GM12878 (cell line): ENCODE measurements around the gene HMGXB4. TPM values are rescaled to one million over a fixed set of nuclear protein-coding genes. Genes with fewer than 3 reads are reported as not detected.

ENCODE experiments used
- ATAC-seq: fragments of 200-7000 bp; cut with Tn5 transposase; 3 replicates; pipeline ENCODE4 v1.9.1; 2020; ENCODE audit warnings: mild to moderate bottlenecking, moderate library complexity
- BruUV-seq: library from RNA; stranded (reverse); fragments of 400-500 nt; replicated peaks from 2 replicates; lab custom pipeline; 2021; lab: Mats Ljungman, UMichigan
- CTCF ChIA-PET: fragments of 300-600 bp; sonication (Branson Sonifier 250); formaldehyde crosslinking; extraction: SDS; loops from one replicate; lab custom pipeline; 2021; ENCODE audit warnings: inconsistent platforms; lab: Yijun Ruan, JAX
- POLR2A ChIA-PET: fragments of 350-600 bp; formaldehyde crosslinking; extraction: SDS; loops from one replicate; lab custom pipeline; 2021; ENCODE audit warnings: inconsistent platforms; lab: Charles Lee
- RAD21 ChIA-PET: fragments of 300-600 bp; sonication (Branson Sonifier 250); formaldehyde crosslinking; loops from one replicate; lab custom pipeline; 2023; ENCODE audit warnings: antibody characterized with exemption; ENCODE audit not compliant: unreplicated experiment; lab: Charles Lee
- SMC1A ChIA-PET: fragments of 300-600 bp; sonication (Branson Sonifier 250); formaldehyde crosslinking; loops from one replicate; lab custom pipeline; 2023; ENCODE audit not compliant: unreplicated experiment, uncharacterized antibody; lab: Charles Lee
- DNase-seq: peaks from one replicate; pipeline ENCODE4 v3.0.0-alpha.2; 2011; ENCODE audit warnings: low read depth, low spot score
- FAIRE-seq: peaks from 3 replicates; lab custom pipeline; 2011; peaks lifted over from hg19 to GRCh38; lab: Jason Lieb, UNC
- H2AFZ ChIP-seq: 2 replicates; pipeline ENCODE4 v1.6.0; 2011; ENCODE audit warnings: low read depth, low read length, control low read depth; ENCODE audit not compliant: control insufficient read depth
- H3K27ac ChIP-seq: 2 replicates; pipeline ENCODE4 v1.5.1; 2011; ENCODE audit warnings: control low read depth; ENCODE audit not compliant: control insufficient read depth, insufficient read depth
- H3K27me3 ChIP-seq, 2 experiments: replicated peaks in 1 of 2; 2 replicates each; pipeline versions ENCODE4 v1.6.0 to v1.6.1; 2011; ENCODE audit warnings: low read length in 1 of 2; ENCODE audit not compliant: control insufficient read depth in 2 of 2, insufficient read depth in 2 of 2
- H3K36me3 ChIP-seq, 2 experiments: 2 replicates each; pipeline ENCODE4 v1.5.1; 2011; ENCODE audit warnings: low read length in 1 of 2; ENCODE audit not compliant: control insufficient read depth in 2 of 2, insufficient read depth in 2 of 2
- H3K4me1 ChIP-seq: 2 replicates; pipeline ENCODE4 v1.6.1; 2011; ENCODE audit warnings: mild to moderate bottlenecking, low read length, moderate library complexity, mixed read lengths; ENCODE audit not compliant: control insufficient read depth, insufficient read depth
- H3K4me2 ChIP-seq: 2 replicates; pipeline ENCODE4 v1.6.0; 2011; ENCODE audit warnings: control low read depth; ENCODE audit not compliant: control insufficient read depth, insufficient read depth
- H3K4me3 ChIP-seq: fragments of 200-600 bp; sonication (generic); 2 replicates; pipeline ENCODE4 v1.5.1; 2016
- H3K79me2 ChIP-seq: 2 replicates; pipeline ENCODE4 v1.6.0; 2011; ENCODE audit warnings: low read length; ENCODE audit not compliant: control insufficient read depth, insufficient read depth
- H3K9ac ChIP-seq: 2 replicates; pipeline ENCODE4 v1.8.0; 2011; ENCODE audit warnings: low read length, control low read depth, mixed read lengths; ENCODE audit not compliant: control insufficient read depth, insufficient read depth
- H3K9me3 ChIP-seq: replicated peaks from 3 replicates; pipeline ENCODE4 v1.5.1; 2011; ENCODE audit warnings: mild to moderate bottlenecking, low read length; ENCODE audit not compliant: control insufficient read depth, insufficient read depth
- H4K20me1 ChIP-seq: 2 replicates; pipeline ENCODE4 v1.6.0; 2011; ENCODE audit not compliant: control insufficient read depth, insufficient read depth
- BHLHE40 ChIP-seq, 2 experiments: fragments of 450-650 bp in 1 of 2; IDR thresholded peaks; 2 replicates each; pipeline ENCODE4 v1.6.1; 2011 to 2017; ENCODE audit warnings: low read depth in 2 of 2, borderline replicate concordance in 1 of 2, improper control_type of control experiment in 1 of 2, low read length in 1 of 2, mild to moderate bottlenecking in 1 of 2
- CHD4 ChIP-seq: fragments of 200-600 bp; sonication (generic); IDR thresholded peaks from 2 replicates; pipeline ENCODE4 v1.6.1; 2016; ENCODE audit warnings: mild to moderate bottlenecking
- EGR1 ChIP-seq, 2 experiments: IDR thresholded peaks; 1 replicate in 1 of 2; 2 replicates in 1 of 2; pipeline ENCODE4 v1.6.1; 2011 to 2012; ENCODE audit warnings: low read depth in 2 of 2, low read length in 2 of 2, borderline replicate concordance in 1 of 2, mild to moderate bottlenecking in 1 of 2, moderate library complexity in 1 of 2
- JUNB ChIP-seq: IDR thresholded peaks from 2 replicates; pipeline ENCODE4 v1.6.1; 2016; ENCODE audit warnings: antibody characterized with exemption, mild to moderate bottlenecking
- KAT2A ChIP-seq: conservative IDR thresholded peaks from 2 replicates; pipeline ENCODE4 v1.6.1; 2011; ENCODE audit warnings: low read depth, low read length; ENCODE audit not compliant: control insufficient read depth
- KLF5 ChIP-seq: fragments of 450-650 bp; IDR thresholded peaks from 2 replicates; pipeline ENCODE4 v1.6.1; 2014; ENCODE audit warnings: mild to moderate bottlenecking; ENCODE audit not compliant: partially characterized antibody
- MXI1 ChIP-seq: fragments of 150-350 bp; IDR thresholded peaks from 2 replicates; pipeline ENCODE4 v1.6.1; 2011; ENCODE audit warnings: low read depth, mild to moderate bottlenecking, inconsistent platforms, low read length, improper control_type of control experiment
- NFIC ChIP-seq: IDR thresholded peaks from 2 replicates; pipeline ENCODE4 v1.6.1; 2012; ENCODE audit warnings: low read depth, mild to moderate bottlenecking, inconsistent platforms, low read length, moderate library complexity
- NFXL1 ChIP-seq: fragments of 450-650 bp; IDR thresholded peaks from 2 replicates; pipeline ENCODE4 v1.6.1; 2017; ENCODE audit warnings: antibody characterized with exemption, mild to moderate bottlenecking, borderline replicate concordance
- RB1 ChIP-seq: fragments of 450-650 bp; formaldehyde crosslinking; IDR thresholded peaks from 2 replicates; pipeline ENCODE4 v1.6.1; 2017; ENCODE audit warnings: mild to moderate bottlenecking, borderline replicate concordance
- SMC3 ChIP-seq: IDR thresholded peaks from 2 replicates; pipeline ENCODE4 v1.6.1; 2011; ENCODE audit warnings: low read length, improper control_type of control experiment, borderline replicate concordance
- SRF ChIP-seq, 2 experiments: IDR thresholded peaks; 2 replicates each; pipeline ENCODE4 v1.6.1; 2011; ENCODE audit warnings: low read depth in 2 of 2, low read length in 2 of 2, mild to moderate bottlenecking in 1 of 2, moderate library complexity in 1 of 2
- STAT1 ChIP-seq: fragments of 450-650 bp; conservative IDR thresholded peaks from 2 replicates; pipeline ENCODE4 v1.6.1; 2014; ENCODE audit warnings: antibody characterized with exemption, mild to moderate bottlenecking
- STAT3 ChIP-seq: IDR thresholded peaks from 2 replicates; pipeline ENCODE4 v1.6.1; 2011; ENCODE audit warnings: low read depth, low read length, improper control_type of control experiment
- SUZ12 ChIP-seq: fragments of 200-600 bp; sonication (generic); IDR thresholded peaks from one replicate; pipeline ENCODE4 v1.6.1; 2018; ENCODE audit warnings: antibody characterized with exemption, mild to moderate bottlenecking; ENCODE audit not compliant: unreplicated experiment
- TCF7 ChIP-seq: IDR thresholded peaks from 2 replicates; pipeline ENCODE4 v1.6.1; 2014; ENCODE audit warnings: antibody characterized with exemption, borderline replicate concordance
- YBX1 ChIP-seq: fragments of 450-650 bp; IDR thresholded peaks from 2 replicates; pipeline ENCODE4 v1.6.1; 2016; ENCODE audit warnings: antibody characterized with exemption
- ZBED1 ChIP-seq: IDR thresholded peaks from 2 replicates; pipeline ENCODE4 v1.6.1; 2016; ENCODE audit warnings: borderline replicate concordance
- WGBS: methylation state at CpG from one replicate; pipeline ENCODE4 v1.1.6; 2016; ENCODE audit warnings: low lambda C conversion rate; ENCODE audit not compliant: insufficient replicate concordance, insufficient coverage; ENCODE audit errors: missing lambda C conversion rate; 5-methylcytosine and 5-hydroxymethylcytosine counted together
- in situ Hi-C: fragments of 300-500 bp; cut with MboI; formaldehyde crosslinking; loops from 9 replicates; pipeline ENCODE4 v1.14.3; 2018; ENCODE audit warnings: mixed read lengths
- intact Hi-C: fragments of 100-400 bp; cut with micrococcal nuclease; formaldehyde crosslinking; loops from one replicate; pipeline ENCODE4 v1.14.2; 2022; ENCODE audit not compliant: unreplicated experiment
- polyA plus RNA-seq, 11 experiments: library from polyadenylated mRNA; depleted of rRNA in 4 of 11; unstranded in 6 of 11; stranded (reverse) in 5 of 11; fragments of >200 nt; fragmentation: Nextera tagmentation in 4 of 11; fragmentation: Illumina TruSeq in 1 of 11; extraction: Ambion mirVana in 4 of 11; extraction: Trizol in 1 of 11; gene quantifications; 1 replicate in 1 of 11; 2 replicates in 10 of 11; pipeline versions ENCODE4 v1.2.1 to v1.2.3, GENCODE V29; 2011 to 2016; ENCODE audit warnings: inconsistent platforms in 2 of 11, missing spikeins in 2 of 11, low read depth in 1 of 11
- total RNA-seq, 4 experiments: library from RNA; depleted of rRNA in 3 of 4; stranded (reverse); fragments of >200 nt in 3 of 4; fragmentation: Illumina TruSeq in 1 of 4; extraction: Trizol in 1 of 4; gene quantifications; 2 replicates each; pipeline versions ENCODE4 v1.2.1 to v1.2.3, GENCODE V29; 2013 to 2021
- TF ChIP-seq, protein P1 (sequence below): IDR thresholded peaks from 2 replicates; pipeline ENCODE4 v1.6.1; 2011; ENCODE audit warnings: low read depth, mild to moderate bottlenecking, low read length, moderate library complexity, borderline replicate concordance; ENCODE audit errors: extremely low read depth
- TF ChIP-seq, protein P2 (sequence below), 3 experiments: IDR thresholded peaks in 2 of 3; conservative IDR thresholded peaks in 1 of 3; 2 replicates each; pipeline ENCODE4 v1.5.1; 2011; ENCODE audit warnings: low read depth in 3 of 3, low read length in 3 of 3, mild to moderate bottlenecking in 3 of 3, control low read depth in 2 of 3, moderate library complexity in 2 of 3, inconsistent platforms in 1 of 3, mixed read lengths in 1 of 3; ENCODE audit not compliant: control insufficient read depth in 2 of 3, insufficient read depth in 1 of 3; ENCODE audit errors: extremely low read depth in 1 of 3
- TF ChIP-seq, protein P3 (sequence below): fragments of 450-650 bp; IDR thresholded peaks from 2 replicates; pipeline ENCODE4 v1.6.1; 2014; ENCODE audit warnings: mild to moderate bottlenecking

Gene HMGXB4
- total and polyA plus RNA-seq, 10 of the 15 experiments (the other 5 are each of a cell fraction or from before 2014, with no cell fraction given) = 15.5 to 44.5 (median 24.9) TPM

DNA sequence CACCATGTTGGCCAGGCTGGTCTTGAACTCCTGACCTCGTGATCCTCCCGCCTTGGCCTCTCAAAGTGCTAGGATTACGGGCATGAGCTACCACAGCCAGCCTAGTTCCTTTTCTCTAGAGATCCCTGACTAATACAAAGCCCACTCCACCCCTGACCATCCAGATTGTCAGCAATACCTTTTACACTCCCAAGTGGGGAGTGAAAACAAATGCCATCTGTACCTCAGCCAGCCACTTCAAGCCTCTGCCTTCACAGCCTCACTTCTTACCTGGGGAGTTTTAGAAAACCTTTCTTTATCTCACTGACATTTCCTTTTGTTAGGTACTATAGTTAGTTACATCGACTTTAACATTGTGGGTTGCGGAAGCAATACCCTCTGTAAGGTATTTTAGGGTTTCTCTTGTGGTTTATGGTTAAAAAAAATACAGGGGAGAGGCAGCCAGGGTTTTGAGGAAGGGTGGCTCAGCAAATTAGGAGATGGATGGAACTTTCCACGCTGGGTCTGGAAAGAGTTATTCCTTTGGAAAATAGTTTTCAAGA lies 51.3 kb downstream of the HMGXB4 start:
- no TSS peak for BruUV-seq
- H3K36me3 ChIP-seq = no peaks in the 10 kb centered on the region
- no peaks in the 10 kb centered on the region for H4K20me1 ChIP-seq
- peak overlapping the region; percentile 81 for H3K27ac ChIP-seq
- peak overlapping the region; percentile 59 for H3K4me2 ChIP-seq
- H3K9me3 ChIP-seq = no peaks in the 10 kb centered on the region
- in situ Hi-C loops = no loop called here
- intact Hi-C loops = loop anchor here (5.0 kb wide), 3 partner anchors 51 to 181 kb away; partner anchors contain the start of genes HMGXB4 and MCM5
- ATAC-seq = peak; percentile 51
- 0% methylated on average over 6 of the region's 6 CpGs for WGBS
- ChIA-PET CTCF (no interaction called here), RAD21 (interaction anchor here (0.8 to 4.8 kb wide), 6 partner anchors 9 to 101 kb away, joined by 3 to 16 read pairs (median 6); partner anchors contain the start of gene TOM1), POLR2A (interaction anchor here (1.0 to 3.0 kb wide), 2 partner anchors 9 to 102 kb away, joined by 4 to 23 read pairs; partner anchors contain the start of gene TOM1), SMC1A (interaction anchor here (1.5 to 4.1 kb wide), 3 partner anchors 9 to 102 kb away, joined by 5 to 23 read pairs (median 7); partner anchors contain the start of gene TOM1)
- H3K9ac ChIP-seq = 0 out of 2 replicates have a peak overlapping the region, but pooled peaks have one; percentile 5
- DNase-seq = peak; percentile 88
- no peak overlapping the region for H2AFZ ChIP-seq
- peak overlapping the region; percentile 28; the same call in 1 of the 2 replicates for H3K4me3 ChIP-seq
- H3K27me3 ChIP-seq = no peaks in the 10 kb centered on the region
- FAIRE-seq = no peak
- peaks cover 7% of the 10 kb centered on the region for H3K79me2 ChIP-seq
- peaks cover 67% of the 10 kb centered on the region for H3K4me1 ChIP-seq
- TF ChIP-seq, protein P1, sequence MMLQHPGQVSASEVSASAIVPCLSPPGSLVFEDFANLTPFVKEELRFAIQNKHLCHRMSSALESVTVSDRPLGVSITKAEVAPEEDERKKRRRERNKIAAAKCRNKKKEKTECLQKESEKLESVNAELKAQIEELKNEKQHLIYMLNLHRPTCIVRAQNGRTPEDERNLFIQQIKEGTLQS = no peak
- no peak for TF ChIP-seq TCF7
- TF ChIP-seq, protein P2, sequence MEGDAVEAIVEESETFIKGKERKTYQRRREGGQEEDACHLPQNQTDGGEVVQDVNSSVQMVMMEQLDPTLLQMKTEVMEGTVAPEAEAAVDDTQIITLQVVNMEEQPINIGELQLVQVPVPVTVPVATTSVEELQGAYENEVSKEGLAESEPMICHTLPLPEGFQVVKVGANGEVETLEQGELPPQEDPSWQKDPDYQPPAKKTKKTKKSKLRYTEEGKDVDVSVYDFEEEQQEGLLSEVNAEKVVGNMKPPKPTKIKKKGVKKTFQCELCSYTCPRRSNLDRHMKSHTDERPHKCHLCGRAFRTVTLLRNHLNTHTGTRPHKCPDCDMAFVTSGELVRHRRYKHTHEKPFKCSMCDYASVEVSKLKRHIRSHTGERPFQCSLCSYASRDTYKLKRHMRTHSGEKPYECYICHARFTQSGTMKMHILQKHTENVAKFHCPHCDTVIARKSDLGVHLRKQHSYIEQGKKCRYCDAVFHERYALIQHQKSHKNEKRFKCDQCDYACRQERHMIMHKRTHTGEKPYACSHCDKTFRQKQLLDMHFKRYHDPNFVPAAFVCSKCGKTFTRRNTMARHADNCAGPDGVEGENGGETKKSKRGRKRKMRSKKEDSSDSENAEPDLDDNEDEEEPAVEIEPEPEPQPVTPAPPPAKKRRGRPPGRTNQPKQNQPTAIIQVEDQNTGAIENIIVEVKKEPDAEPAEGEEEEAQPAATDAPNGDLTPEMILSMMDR (IDR thresholded peaks at IDR 0.05 in 2 of 3, conservative IDR thresholded peaks at IDR 0.05 in 1 of 3; ENCODE audit: control insufficient read depth in 2 of 3, extremely low read depth in 1 of 3, insufficient read depth in 1 of 3, low read depth in 3 of 3, low read length in 3 of 3) = no peak
- TF ChIP-seq YBX1 = no peak
- TF ChIP-seq ZBED1 = peak; percentile 76; the same call in 1 of the 2 replicates
- no peak for TF ChIP-seq STAT1
- TF ChIP-seq SRF (IDR thresholded peaks at IDR 0.05; ENCODE audit: low read depth in 2 of 2, low read length in 2 of 2) = no peak
- TF ChIP-seq MXI1 = no peak
- TF ChIP-seq CHD4 = no peak
- no peak for TF ChIP-seq SUZ12
- TF ChIP-seq EGR1 (IDR thresholded peaks at IDR 0.05; ENCODE audit: borderline replicate concordance in 1 of 2, low read depth in 2 of 2, low read length in 2 of 2) = no peak
- TF ChIP-seq JUNB = no peak
- TF ChIP-seq NFIC = peak; percentile 94
- TF ChIP-seq STAT3 = no peak
- no peak for TF ChIP-seq KLF5
- TF ChIP-seq, protein P3, sequence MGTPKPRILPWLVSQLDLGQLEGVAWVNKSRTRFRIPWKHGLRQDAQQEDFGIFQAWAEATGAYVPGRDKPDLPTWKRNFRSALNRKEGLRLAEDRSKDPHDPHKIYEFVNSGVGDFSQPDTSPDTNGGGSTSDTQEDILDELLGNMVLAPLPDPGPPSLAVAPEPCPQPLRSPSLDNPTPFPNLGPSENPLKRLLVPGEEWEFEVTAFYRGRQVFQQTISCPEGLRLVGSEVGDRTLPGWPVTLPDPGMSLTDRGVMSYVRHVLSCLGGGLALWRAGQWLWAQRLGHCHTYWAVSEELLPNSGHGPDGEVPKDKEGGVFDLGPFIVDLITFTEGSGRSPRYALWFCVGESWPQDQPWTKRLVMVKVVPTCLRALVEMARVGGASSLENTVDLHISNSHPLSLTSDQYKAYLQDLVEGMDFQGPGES = no peak
- TF ChIP-seq RB1 = no peak
- no peak for TF ChIP-seq SMC3
- TF ChIP-seq NFXL1 = no peak
- peak; percentile 17 to 49; a peak in 2 of 4 replicates for TF ChIP-seq BHLHE40 (IDR thresholded peaks at IDR 0.05; ENCODE audit: borderline replicate concordance in 1 of 2, low read depth in 2 of 2, low read length in 1 of 2)
- no peak for TF ChIP-seq KAT2A
